ENCODE data around the gene CDHR1.
A peak's percentile ranks its signal among the peaks of the same experiment; 100 is the strongest.
"Not testable (repeated sequence)": the region's sequence is repeated elsewhere in the genome, so short reads cannot be mapped to it uniquely, and the experiment has no call there.

CDHR1 gene

DNA sequence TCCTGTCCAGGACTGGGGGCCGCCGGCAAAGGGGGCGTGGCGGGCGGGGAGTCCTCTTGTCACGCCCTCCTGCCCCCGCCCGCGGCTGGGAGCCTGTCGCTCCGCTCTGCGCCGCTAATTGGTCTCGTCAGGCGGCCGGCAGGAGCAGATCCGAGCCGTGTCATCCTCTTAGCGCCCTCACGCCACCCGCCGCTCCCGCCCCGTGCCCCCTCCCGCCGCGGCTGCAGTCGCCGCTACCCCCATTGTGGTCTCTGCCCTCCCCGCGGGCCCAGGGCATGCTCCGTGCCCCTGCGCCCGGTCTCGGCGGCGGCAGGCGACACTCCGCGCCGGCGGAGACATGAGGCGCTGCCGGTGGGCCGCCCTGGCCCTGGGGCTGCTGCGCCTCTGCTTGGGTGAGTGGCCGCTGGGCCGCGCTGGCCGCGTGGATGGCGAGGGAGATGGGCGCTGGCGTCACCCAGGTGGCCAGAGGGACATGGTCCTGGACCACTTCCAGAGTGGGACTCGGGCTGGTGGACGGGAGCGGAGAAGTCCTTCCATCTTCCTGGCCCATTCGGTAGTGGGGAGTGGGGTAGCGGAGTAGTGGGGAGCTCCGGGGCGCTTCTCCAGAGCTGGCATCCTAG lies at the start of gene CDHR1:
TSS of gene CDHR1 (plus strand) at position 114 of the 620 bp plus-strand sequence. CDS start at position 338, 224 bp downstream.
- DNase-seq, result peak; percentile 65 to 68

DNA sequence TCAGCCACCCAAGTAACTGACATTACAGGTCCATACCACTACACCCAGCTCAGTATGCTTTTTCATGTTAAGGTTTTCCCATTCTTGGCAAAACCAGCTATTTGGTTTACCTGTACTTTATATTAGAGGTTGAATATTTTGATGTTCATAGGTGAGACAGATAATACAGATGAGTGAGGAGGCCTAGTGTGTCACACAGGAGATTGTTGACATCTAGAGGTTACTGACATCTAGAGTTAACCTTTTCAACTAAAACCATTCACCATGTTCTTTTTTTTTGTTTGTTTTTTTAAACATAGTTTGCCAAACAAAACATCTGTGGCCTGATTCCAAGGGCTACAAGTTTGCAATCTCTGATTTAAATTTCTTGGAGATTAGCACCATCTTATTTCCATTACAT lies 47.0 kb upstream of the CDHR1 start:
- no peak for DNase-seq

DNA sequence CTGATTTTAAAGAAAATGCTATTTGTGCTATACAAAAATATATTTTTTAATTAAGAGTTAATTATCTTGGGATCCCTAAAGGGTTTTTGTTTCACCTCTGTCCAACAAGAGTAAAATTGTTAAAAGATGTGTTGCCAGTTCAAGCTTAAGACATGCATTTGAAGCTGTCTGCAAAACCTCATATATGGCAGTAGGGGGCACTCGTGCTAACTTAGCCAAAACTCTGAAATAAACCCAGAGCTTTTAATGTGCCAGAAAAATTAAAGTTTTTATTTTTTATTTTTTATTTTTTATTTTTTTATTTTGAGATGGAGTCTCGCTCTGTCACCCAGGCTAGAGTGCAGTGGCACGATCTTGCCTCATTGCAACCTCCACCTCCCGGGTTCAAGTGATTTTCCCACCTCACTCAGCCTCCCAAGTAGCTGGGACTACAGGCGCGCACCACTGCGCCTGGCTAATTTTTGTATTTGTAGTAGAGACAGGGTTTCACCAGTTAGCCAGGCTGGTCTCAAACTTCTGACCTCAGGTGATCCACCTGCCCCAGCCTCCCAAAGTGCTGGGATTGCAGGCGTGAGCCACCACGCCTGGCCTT lies 46.2 kb upstream of the CDHR1 start:
- DNase-seq, result not testable (repeated sequence)

DNA sequence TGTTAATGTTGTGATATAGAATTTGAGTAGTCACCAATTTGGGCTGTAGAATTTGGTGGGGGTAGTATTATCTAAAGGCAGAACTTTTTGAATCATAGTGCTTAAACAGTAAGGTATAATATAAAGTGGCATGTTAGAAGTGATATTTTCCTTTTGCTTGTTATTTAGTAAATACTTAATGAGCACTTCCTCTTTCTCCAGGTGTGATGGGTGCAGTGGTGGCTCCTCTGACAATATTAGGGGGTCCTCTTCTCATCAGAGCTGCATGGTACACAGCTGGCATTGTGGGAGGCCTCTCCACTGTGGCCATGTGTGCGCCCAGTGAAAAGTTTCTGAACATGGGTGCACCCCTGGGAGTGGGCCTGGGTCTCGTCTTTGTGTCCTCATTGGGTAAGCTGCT lies 44.5 kb upstream of the CDHR1 start:
- no peak for DNase-seq

GRCh38 chr10:84152769-84153168 lies 41.6 kb upstream of the CDHR1 start:
- no peak for DNase-seq

GRCh38 chr10:84155521-84155920 lies 38.8 kb upstream of the CDHR1 start:
- DNase-seq, result no peak

DNA sequence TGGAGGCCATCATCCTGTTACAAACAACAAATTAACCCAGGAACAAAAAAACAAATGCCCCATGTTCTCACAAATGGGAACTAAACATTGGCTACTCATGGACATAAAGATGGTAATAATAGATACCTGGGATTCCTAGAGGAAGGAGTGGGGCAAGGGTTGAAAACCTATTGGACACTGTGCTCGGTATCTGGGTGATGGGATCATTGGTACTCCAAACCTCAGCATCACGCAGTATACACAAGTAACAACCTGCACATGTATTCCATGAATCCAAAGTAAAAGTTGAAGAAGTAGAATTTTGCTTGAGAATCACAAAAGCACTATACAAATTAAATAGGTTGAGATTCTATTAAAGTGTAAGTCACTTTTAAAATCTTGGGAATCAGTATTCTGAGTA lies 38.3 kb upstream of the CDHR1 start:
- DNase-seq, result no peak

GRCh38 chr10:84156768-84157167 lies 37.6 kb upstream of the CDHR1 start:
- peak; percentile 66 to 71 for DNase-seq

DNA sequence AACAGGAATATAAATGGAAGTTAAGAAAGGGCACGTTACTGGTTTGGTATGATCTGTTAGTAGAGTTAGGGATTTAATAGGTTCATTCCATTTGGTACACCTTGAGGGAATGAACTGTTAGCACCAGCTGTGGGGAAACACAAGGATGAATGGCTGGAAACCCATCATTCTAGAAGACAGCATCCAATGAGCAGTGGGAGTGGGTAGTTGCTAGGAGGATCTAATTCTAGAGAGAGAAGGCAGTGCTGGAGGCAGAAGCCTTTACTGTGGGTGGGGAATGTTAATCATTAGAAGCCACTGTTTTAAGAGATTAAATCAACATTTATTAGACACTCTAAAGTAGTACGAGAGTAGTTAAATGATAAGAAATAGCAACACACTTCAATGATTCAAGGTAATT lies 36.3 kb upstream of the CDHR1 start:
- no peak for DNase-seq

DNA sequence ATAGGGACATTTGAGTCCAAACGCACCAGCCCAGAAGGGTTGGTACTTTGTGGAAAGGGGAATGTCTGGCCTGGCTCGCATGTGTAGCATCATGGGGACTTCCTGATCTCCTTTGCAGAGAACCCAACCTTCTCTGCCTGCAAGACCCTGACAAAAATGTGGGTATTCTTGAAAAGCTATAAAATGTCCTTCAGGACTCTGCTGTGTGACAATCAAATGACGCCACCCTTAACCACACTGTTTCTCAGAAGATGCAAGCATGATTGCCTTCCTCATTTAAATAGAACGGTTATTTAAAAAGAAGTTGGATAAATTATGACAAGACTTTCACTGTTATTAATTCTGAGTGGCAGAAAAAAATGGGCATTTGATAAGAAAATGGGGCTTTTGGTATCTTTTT lies 35.8 kb upstream of the CDHR1 start:
- DNase-seq, result no peak

- no peak for DNase-seq
Measured at GRCh38 chr10:84159076-84159685, 35.2 kb upstream of the CDHR1 start.

DNA sequence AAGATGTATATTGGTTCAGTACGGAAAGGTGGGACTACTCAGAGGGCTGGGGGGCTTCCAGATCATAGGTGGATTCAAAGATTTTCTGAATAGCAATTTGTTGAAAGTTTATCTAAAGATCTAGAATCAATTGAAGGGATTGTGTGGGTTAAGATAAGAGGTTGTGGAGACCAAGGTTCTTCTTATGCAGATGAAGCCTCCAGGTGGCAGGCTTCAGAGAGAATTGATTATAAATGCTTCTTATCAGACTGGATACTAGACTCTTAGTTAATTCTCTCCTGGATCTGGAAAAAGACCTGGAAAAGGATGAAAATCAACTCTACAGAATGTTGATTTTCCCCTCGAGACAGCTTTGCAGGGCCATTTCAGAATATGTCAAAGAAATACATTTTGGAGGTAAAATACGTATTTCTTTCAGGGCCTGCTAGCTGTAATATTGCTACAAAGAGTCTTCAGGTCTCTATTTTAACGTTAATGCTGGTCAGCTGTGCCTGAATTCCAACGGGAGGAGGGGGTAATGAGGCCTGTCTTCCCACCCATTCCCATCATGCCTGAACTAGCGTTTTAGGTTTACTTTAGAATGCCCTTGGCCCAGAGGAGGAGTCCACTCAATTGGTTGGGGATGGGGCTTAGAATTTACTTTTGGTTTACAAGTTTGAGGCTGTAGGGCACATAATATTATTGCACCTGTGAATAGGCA lies 33.5 kb upstream of the CDHR1 start:
- DNase-seq, result no peak

DNA sequence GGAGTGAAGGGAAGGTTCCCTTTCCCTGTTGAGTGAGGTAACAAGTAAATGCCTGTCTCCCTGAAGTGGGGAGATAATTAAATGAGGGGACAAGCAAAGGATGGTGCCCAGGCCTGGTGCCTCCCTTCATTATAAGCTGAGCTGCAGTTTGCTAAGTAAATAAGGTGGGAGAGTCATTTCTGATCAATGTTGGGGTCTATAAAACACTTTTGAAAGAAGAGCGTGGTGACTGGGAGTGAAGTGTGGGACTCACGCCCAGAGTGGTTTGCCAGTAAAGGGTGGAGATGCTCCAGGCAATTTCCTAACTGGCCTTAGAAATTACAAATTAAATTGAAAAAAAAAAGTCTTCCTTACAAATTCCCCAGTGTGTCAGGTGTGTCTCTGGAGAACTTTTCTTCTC lies 30.3 kb upstream of the CDHR1 start:
- no peak for DNase-seq

DNA sequence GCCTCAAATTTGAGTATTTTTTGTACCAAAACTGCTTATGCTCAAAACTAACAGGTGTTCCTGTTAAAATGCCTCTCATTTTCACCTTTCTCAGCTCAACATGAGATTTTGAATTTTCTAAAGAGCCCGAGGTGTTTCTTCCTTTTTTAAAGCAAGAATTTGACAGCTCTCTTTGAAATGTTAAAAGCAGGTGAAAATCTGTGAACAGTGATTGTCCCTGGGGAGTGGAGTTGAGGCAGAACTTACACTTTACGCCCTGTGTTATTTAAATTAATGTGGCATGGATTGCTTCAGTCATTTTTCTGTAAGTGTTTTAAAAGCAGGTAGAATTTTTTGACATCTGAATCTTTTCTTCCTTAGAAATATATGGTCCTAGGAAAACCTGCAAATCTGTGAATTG lies 29.9 kb upstream of the CDHR1 start:
- no peak for DNase-seq

DNA sequence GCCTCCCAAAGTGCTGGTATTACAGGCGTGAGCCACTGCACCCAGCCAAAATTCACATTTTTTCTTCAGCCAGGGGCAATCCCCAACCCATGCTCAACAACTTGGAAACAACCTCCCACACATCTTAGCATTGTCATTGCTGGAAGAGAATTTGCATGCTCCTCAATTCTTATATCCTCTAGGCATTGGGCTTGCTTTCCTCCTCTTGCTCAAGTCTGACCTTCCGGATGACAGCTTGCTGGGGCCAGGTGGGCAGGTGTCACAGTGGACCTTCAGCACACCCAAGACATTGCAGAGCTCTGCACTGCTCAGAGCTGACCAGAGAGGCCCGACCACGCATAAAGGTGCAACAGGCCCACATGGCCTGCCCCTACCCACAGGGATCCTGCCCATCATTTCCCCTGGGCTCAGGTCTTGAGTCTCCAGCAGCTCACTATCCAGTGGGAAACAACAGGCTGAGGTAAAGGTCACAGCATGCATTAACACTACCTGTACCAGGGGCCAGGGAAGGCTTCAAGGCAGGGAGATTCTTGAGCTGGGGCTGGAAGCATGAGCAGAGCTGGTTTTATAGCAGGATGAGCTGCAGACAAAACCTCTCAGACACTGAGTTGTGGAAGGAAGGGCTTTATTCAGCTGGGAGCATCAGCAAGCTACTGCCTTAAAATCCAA lies 27.6 kb upstream of the CDHR1 start:
- DNase-seq, result no peak

DNA sequence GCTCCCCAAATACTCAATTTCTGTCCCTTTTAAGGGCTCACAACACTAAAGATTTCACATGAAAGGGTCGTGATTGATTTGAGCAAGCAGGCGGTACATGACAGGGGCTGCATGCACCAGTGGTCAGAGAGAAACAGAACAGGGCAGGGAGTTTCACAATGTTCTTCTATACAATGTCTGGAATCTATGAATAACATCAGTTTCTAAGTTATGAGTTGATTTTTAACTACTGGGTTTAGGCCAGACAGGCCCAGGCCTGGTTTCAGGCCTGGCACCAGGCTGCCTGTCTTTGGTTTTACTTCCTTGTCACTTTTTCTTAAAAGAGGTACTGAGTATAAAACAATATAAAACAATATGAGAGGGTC lies 27.1 kb upstream of the CDHR1 start:
- DNase-seq, result not testable (repeated sequence)

DNA sequence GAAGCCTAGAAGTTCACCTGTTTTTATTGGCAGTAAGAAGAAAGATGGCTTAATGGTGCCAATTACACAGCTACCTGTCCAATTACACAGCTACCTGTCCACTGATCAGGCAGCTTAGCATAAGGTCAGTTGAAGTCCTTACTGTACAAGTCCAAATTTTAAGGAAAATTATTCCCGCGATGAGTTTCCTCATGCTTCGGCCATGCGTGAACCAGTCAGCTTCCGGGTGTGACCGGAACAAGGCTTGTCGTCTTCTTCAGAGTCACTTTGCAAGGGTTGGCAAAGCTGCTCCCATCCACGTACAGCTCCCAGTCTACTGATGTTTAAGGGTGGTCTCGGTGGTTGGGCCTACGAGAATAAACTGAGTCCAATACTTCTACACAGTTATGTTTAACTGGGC lies 26.0 kb upstream of the CDHR1 start:
- DNase-seq, result not testable (repeated sequence)

DNA sequence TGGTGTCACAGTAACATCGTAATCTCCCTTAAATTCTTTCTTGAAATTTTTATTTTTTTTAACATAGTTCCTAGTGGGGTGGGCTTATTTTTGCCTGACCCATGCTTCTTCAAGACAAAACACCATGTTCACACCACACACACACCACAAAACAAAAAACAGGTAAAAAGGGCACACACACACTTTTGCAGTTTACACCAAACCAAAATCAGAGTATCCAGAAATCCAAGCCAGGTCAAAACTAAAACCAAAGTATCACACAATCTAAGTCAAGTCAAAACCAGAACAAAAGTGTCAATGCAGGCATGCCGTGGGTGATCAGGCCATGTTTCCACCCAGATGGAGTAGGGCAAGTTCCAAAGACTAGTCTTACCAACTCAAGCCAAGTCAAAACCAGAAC lies 23.1 kb upstream of the CDHR1 start:
- DNase-seq, result not testable (repeated sequence)

DNA sequence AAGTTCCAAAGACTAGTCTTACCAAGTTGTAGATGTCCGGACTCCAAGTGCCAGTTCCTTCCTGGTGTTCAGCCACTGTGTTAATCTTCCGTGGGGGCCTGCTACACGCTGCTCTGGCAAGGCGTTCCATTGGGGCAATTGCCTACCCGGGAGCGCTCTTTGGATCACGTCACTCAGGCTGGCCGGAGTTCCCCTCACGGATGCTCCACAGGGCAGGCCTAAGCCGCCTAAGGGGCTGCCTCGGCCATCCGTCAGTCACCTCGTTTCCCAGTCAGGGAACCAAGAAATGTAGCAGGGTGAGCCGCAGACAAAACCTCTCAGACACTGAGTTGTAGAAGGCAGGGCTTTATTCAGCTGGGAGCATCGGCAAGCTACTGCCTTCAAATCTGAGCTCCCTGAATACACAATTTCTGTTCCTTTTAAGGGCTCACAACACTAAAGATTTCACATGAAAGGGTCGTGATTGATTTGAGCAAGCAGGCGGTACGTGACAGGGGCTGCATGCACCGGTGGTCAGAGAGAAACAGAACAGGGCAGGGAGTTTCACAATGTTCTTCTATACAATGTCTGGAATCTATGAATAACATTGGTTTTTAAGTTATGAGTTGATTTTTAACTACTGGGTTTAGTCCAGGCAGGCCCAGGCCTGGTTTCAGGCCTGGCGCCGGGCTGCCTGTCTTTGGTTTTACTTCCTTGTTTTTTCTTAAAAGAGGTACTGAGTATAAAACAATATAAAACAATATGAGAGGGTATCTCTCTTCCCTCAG lies 22.5 kb upstream of the CDHR1 start:
- DNase-seq, result peak in 1 of 2 experiments; percentile 15

GRCh38 chr10:84172467-84173356 lies 21.6 kb upstream of the CDHR1 start:
- DNase-seq, result peak in 1 of 2 experiments; percentile 14

GRCh38 chr10:84173501-84173929 lies 20.8 kb upstream of the CDHR1 start, which contains the start of gene GPR15LG:
Gene GPR15LG, plus strand, starts transcription at chr10:84173801. Its CDS starts 51 bp downstream, at chr10:84173852.
- DNase-seq, result peak in 1 of 2 experiments; percentile 6

Measured in activated T-cell treated with anti-CD3 and anti-CD28 coated beads, Interleukin-2, amount 50 U/mL, for 48 hours (primary cell).